Stimulated activated memory B cell treated with anti-CD40 and anti-IgM and Interleukin-4, amounts not matched to agents 10 μg/mL and 1 μg/mL and 100 μg/mL, for 72 hours (primary cell): ENCODE results near the gene KLC4.
"Not testable (repeated sequence)": the region's sequence is repeated elsewhere in the genome, so short reads cannot be mapped to it uniquely, and the experiment has no call there.

Experiments used
- ATAC-seq: fragments of 150-1000 bp; cut with Tn5 transposase; 2 replicates; pipeline ENCODE4 v1.10.0; 2021
- H3K27ac Mint-ChIP-seq: one replicate; pipeline ENCODE4 v1.8.0; 2022; ENCODE audit warnings: mild to moderate bottlenecking, mixed read lengths
- H3K27me3 Mint-ChIP-seq: one replicate; pipeline ENCODE4 v1.8.0; 2022; ENCODE audit warnings: mixed read lengths
- H3K36me3 Mint-ChIP-seq: one replicate; pipeline ENCODE4 v1.8.0; 2022; ENCODE audit warnings: mixed read lengths
- H3K4me1 Mint-ChIP-seq: one replicate; pipeline ENCODE4 v1.8.0; 2022; ENCODE audit warnings: mixed read lengths
- H3K4me3 Mint-ChIP-seq: one replicate; pipeline ENCODE4 v1.8.0; 2022; ENCODE audit warnings: mild to moderate bottlenecking, moderate library complexity, mixed read lengths
- H3K9me3 Mint-ChIP-seq: one replicate; pipeline ENCODE4 v1.8.0; 2022; ENCODE audit warnings: mixed read lengths

The KLC4 gene

DNA sequence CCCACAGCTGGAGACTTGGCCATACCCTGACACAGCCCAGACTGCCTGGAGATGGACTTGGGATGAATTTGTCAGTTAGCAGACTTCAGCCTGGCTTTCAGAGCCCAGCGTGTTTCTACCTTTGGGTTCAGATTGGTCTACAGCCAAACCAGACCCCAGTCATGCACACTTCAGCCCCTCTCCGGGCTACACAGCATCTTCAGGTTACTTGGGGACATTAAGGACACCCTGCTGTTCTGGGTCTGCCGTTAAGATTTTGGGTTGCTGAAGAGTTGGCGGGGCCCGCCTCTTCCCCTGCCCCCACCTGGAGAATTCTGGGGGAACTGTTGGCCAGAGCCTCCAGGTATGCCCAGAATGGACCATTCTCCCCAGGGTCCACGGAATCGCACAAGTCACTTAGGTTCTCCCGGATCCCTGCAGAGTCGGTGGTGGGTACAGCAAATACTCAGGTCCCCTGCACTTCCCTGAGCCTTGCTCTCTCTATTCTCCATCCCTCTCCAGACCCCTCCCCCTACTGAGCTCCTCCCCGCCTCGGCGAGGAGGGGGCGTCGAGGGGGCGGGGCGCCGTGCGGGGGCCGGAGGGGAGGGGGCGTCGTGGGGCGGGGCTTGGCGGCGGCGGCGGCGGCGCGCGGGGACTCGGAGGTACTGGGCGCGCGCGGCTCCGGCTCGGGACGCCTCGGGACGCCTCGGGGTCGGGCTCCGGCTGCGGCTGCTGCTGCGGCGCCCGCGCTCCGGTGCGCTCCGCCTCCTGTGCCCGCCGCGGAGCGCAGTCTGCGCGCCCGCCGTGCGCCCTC is 16.4 kb downstream of the KLC4 start, which contains the start of gene PTK7:
Gene PTK7, plus strand, starts transcription at position 645 of the 794 bp plus-strand sequence. CDS start 175 bp downstream, outside the sequence.
- Mint-ChIP-seq H3K4me1 (no peaks in the 10 kb centered on the region), H3K4me3 (peak within 1 kb of the TSS; percentile 51), H3K36me3 (peaks cover 32% of the 10 kb centered on the region), H3K9me3 (no peaks in the 10 kb centered on the region), H3K27ac (no peak within 1 kb of the TSS), H3K27me3 (peaks cover 33% of the 10 kb centered on the region)
- peak; percentile 51 for ATAC-seq

DNA sequence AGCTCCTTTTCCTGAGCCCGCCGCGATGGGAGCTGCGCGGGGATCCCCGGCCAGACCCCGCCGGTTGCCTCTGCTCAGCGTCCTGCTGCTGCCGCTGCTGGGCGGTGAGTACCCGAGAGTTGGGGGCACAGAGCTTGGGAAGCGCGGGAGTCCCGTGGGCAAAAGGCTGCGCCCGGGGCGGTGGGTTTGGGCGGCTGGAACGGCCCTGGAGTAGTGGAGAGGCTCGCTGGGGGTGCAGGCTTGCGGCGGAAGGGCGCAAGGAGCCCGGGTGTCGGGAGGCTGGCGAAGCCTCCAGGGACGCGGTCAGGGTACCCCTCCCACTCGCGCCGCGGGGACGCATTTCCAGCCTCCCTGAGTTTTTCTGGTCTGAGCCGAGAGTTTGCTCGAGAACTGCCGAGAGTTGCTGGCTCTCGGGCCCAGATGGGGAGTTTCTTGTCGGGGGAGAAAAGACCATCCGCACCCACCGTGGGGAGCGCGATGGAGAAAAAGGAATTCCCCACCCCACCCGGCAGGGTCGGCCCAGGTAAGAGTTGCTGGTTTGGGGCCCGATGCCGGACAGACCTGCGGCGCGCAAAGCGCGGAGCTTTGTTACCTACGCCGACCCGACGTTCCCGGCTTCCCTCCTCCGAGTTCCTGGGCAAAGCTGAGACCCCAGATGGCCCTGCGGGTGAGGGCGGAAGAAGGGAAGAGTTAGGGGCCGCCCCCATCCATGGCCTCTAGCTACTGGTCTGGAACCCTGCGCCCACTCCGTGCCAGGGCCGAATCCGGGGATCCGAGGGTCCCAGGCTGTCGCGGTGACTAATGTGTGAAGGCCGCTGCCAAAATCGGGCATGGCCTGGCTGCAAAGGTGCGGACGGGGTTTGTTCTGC is 17.3 kb downstream of the KLC4 start:
- peak overlapping the region; percentile 51 for H3K4me3 Mint-ChIP-seq
- peaks cover 39% of the 10 kb centered on the region for H3K27me3 Mint-ChIP-seq
- H3K4me1 Mint-ChIP-seq = no peaks in the 10 kb centered on the region
- ATAC-seq = no peak
- H3K9me3 Mint-ChIP-seq = no peaks in the 10 kb centered on the region
- no peak overlapping the region for H3K27ac Mint-ChIP-seq
- peaks cover 27% of the 10 kb centered on the region for H3K36me3 Mint-ChIP-seq

DNA sequence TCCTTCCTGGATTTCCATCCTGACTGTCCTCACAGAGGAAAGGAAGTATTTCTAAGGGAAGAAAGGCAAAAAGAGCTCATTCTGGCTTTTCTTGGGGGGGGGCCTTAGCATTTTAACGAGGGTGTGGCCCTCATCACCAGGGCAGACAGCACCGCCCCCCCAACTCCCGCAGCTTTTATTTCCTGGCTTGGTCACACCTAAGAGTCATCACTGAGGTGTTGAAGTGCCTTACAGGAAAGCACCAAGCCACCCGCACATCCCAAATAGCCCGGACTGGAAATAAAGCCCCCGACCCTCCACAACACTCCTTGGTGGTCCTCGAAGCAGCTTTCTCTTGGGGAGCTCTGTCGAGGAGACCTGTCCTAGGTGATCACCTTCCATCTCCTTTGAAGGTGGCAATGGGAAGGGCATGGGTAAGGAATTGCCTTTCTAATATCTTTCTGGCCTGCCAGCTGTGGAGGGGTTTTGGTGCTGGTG is 17.9 kb downstream of the KLC4 start:
- Mint-ChIP-seq H3K9me3 (no peaks in the 10 kb centered on the region), H3K27me3 (peaks cover 39% of the 10 kb centered on the region), H3K4me1 (no peaks in the 10 kb centered on the region), H3K36me3 (peaks cover 20% of the 10 kb centered on the region), H3K27ac (no peak overlapping the region), H3K4me3 (no peak overlapping the region)
- no peak for ATAC-seq

DNA sequence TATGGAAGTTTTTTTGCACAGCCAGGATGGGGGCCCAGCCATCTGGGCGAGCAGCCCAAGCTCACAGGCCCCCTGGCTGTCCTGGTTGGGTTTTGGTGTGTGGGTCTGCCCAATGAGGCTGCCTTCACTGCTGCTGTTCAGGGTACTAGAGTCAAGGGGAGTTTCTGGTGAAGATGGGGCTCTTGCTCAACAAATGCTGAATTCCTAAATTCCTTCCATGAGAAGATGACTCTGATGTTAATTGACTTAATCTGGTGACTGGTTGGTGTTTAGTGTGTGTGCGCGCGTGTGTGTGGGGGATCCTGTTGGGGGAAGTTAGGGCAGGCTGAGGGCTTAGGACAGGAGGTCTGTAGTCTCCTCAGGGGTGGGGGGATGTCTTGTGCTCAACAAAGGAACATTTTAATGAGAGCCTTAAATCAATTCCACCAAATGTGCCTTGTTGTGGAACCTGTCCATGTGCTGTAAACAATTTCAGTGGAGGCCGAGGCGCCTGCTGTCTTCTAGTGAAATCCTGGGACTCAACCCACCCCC is 18.6 kb downstream of the KLC4 start:
- Mint-ChIP-seq H3K4me3 (no peak overlapping the region), H3K9me3 (no peaks in the 10 kb centered on the region), H3K27ac (no peak overlapping the region), H3K36me3 (peaks cover 14% of the 10 kb centered on the region), H3K4me1 (no peaks in the 10 kb centered on the region), H3K27me3 (peaks cover 39% of the 10 kb centered on the region)
- no peak for ATAC-seq

DNA sequence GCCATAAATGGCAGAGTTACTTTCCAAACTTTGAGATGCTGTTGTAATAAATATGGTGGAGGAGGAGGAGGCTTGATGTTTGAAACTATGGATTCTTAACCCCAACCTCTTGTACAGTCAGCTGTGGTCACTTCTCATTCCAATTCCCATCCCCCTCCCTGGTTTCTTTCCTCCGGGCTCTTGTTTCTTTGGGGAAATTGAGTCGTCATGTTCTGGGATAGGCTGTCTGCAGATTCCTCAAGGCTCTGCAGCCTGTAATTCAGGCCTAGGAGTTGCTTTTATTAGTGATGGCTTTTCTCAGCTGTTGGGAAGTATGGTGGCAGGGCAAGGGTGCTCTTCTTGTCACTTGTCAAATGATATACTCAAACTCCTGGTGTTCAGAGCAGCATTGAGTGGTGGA is 19.3 kb downstream of the KLC4 start:
- no peaks in the 10 kb centered on the region for H3K9me3 Mint-ChIP-seq
- peaks cover 45% of the 10 kb centered on the region for H3K27me3 Mint-ChIP-seq
- H3K27ac Mint-ChIP-seq = no peak overlapping the region
- H3K4me3 Mint-ChIP-seq = no peak overlapping the region
- peaks cover 7% of the 10 kb centered on the region for H3K36me3 Mint-ChIP-seq
- H3K4me1 Mint-ChIP-seq = no peaks in the 10 kb centered on the region
- no peak for ATAC-seq

DNA sequence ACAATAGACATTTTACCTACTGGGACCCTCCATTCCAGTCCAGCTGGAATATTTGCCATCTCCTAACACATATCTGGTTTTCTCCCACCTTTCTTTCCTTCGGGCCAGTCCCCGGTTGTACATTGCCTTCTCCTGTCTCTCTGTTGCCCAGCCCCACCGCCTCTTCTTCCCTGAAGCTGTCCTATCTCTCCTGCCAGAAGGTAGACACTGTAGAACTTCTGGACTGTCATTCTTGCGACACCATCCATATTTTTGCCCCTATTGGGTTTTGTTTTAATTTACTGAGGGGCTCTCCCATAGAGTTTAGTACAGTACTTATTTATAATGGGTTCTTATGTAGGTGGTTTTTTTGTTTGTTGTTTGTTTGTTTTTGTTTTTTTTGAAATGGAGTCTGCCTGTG is 21.6 kb downstream of the KLC4 start:
- peaks cover 59% of the 10 kb centered on the region for H3K27me3 Mint-ChIP-seq
- no peaks in the 10 kb centered on the region for H3K9me3 Mint-ChIP-seq
- no peaks in the 10 kb centered on the region for H3K36me3 Mint-ChIP-seq
- no peak for ATAC-seq
- H3K4me1 Mint-ChIP-seq = peaks cover 4% of the 10 kb centered on the region
- no peak overlapping the region for H3K4me3 Mint-ChIP-seq
- H3K27ac Mint-ChIP-seq = no peak overlapping the region

DNA sequence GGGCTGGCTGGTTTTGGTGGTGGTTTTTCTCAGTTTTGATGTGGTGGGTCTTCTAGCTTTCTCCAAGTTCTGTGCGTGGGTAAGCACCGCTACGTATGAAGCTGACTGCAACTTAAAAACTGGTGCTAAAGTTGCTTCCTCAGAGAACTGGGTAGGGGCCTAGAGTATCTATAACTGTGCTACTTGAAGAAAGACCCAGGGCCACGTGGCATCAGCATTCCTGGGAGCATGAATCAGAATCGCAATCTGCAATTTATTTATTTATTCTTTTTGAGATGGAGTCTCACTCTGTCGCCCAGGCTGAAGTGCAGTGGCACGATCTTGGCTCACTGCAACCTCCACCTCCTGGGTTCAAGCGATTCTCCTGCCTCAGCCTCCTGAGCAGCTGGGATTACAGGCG is 22.5 kb downstream of the KLC4 start:
- peaks cover 53% of the 10 kb centered on the region for H3K27me3 Mint-ChIP-seq
- H3K27ac Mint-ChIP-seq, H3K9me3 Mint-ChIP-seq, ATAC-seq, H3K36me3 Mint-ChIP-seq, H3K4me3 Mint-ChIP-seq, H3K4me1 Mint-ChIP-seq: not testable (repeated sequence)

DNA sequence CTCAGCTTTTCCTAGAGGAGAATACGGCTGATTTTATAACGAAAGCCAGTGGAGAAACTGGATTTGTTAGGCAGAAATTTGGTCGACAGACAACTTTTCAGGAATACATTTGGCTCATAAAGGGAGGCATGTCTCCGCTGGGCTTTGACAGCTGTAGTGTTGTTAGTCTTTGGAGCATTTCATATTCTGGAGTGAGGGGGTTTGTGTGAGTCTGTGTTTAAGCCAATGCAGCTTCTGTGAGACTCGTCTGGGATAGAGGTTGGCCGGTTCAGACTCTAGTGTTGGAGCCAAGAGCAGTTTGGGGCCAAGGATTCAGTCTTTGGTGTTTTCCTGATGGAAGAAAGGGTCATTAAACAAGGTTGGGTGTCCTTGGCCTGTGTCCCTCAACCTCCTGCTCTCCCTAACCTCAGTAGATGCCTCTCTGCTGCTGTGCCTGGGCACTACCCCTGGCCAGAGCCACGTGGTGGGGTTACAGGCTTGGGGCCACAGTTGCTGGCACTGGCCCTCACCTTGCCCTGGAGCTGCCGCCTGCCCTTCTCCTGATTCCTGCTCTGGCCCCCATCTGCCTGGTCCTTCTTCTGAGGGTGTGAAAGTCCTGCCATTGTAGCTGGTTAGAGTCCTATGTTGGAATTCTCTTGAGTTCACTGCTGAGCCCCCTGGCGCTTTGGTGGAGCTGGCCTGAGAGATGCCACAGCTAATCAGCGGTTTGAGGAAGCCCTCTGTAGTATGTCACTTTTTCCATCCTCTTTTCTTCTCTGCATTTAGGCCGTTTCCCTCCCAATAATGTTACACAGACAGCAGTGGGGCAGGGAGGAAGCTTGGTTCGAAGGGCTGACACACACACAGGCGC is 23.6 kb downstream of the KLC4 start:
- peaks cover 9% of the 10 kb centered on the region for H3K4me1 Mint-ChIP-seq
- H3K27ac Mint-ChIP-seq = no peak overlapping the region
- ATAC-seq = no peak
- peaks cover 50% of the 10 kb centered on the region for H3K27me3 Mint-ChIP-seq
- H3K9me3 Mint-ChIP-seq = no peaks in the 10 kb centered on the region
- no peak overlapping the region for H3K4me3 Mint-ChIP-seq
- no peaks in the 10 kb centered on the region for H3K36me3 Mint-ChIP-seq

DNA sequence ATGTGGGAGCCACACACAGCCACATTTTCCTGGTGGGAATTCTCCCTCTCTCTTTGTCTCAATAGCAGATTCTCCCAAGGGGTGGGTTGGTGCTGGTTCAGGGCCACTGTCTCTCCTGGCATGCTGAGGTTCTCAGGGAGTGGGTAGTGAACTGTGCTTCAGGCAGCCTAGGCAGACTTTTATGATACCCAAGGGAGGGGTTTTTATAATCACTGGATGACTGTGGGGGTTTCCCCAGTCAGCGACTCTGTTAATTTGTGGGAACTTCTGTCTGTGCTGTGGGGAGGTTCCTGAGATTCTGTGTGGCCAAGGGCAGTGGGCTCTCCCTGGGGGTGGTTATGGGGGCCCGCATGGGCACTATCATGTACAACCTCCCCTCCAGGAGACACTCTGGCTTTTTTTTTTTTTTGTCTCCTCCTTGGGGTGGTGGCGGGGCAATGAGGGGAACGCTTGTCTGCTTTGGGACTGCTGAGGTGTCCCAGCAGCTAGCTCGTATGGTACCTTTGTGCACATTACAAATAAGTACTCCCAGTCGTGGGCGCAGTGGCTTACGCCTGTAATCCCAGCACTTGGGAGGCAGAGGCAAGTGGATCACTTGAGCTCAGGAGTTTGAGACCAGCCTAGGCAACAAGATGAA is 26.7 kb downstream of the KLC4 start:
- Mint-ChIP-seq H3K4me3 (no peak overlapping the region), H3K4me1 (peaks cover 9% of the 10 kb centered on the region), H3K36me3 (no peaks in the 10 kb centered on the region), H3K9me3 (no peaks in the 10 kb centered on the region), H3K27me3 (peaks cover 32% of the 10 kb centered on the region), H3K27ac (no peak overlapping the region)
- peak; percentile 88 for ATAC-seq

DNA sequence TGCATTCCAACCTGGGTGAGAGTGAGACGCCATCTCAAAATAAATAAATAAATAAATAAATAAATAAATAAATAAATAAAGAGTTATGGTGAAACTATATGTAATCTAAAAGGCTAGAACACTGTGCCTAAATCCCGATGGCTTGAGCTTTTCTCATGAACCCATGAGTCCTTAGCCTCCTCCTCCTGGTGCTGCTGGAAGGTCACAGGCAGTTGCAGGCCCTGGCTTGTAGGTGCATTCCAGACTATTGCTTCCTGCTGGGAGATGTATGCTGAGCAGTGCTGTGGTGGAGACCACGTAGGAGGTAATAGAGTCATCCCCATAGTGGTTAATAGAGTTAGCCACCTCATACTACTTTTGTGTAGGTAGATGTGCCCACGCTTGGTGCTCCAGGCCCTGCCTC is 29.2 kb downstream of the KLC4 start:
- no peaks in the 10 kb centered on the region for H3K9me3 Mint-ChIP-seq
- H3K36me3 Mint-ChIP-seq = no peaks in the 10 kb centered on the region
- H3K4me3 Mint-ChIP-seq = no peak overlapping the region
- H3K27me3 Mint-ChIP-seq = peaks cover 23% of the 10 kb centered on the region
- ATAC-seq = peak; percentile 25
- H3K27ac Mint-ChIP-seq = no peak overlapping the region
- peaks cover 9% of the 10 kb centered on the region for H3K4me1 Mint-ChIP-seq

DNA sequence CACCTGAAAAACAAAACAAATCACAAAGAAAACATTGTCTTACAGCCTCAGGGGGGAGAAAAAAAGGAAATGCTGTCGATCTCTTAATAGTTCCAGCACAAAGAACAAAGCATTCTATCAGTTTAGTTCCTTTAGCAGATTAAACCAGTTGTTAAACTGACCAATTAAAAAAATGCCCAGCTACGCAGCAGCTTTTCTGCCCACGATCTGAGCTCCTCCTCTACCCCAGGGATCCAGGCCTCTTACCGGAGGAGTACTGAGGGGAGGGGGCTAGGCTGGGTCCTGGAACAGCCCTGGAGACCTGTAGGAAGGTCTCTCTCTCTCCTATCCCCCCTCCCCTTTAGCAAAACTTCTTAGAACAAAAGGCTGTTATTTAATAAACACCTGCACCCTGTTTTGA is 30.0 kb downstream of the KLC4 start:
- peaks cover 9% of the 10 kb centered on the region for H3K4me1 Mint-ChIP-seq
- no peak overlapping the region for H3K4me3 Mint-ChIP-seq
- H3K9me3 Mint-ChIP-seq = no peaks in the 10 kb centered on the region
- H3K36me3 Mint-ChIP-seq = no peaks in the 10 kb centered on the region
- ATAC-seq = no peak
- H3K27ac Mint-ChIP-seq = no peak overlapping the region
- H3K27me3 Mint-ChIP-seq = peaks cover 15% of the 10 kb centered on the region

DNA sequence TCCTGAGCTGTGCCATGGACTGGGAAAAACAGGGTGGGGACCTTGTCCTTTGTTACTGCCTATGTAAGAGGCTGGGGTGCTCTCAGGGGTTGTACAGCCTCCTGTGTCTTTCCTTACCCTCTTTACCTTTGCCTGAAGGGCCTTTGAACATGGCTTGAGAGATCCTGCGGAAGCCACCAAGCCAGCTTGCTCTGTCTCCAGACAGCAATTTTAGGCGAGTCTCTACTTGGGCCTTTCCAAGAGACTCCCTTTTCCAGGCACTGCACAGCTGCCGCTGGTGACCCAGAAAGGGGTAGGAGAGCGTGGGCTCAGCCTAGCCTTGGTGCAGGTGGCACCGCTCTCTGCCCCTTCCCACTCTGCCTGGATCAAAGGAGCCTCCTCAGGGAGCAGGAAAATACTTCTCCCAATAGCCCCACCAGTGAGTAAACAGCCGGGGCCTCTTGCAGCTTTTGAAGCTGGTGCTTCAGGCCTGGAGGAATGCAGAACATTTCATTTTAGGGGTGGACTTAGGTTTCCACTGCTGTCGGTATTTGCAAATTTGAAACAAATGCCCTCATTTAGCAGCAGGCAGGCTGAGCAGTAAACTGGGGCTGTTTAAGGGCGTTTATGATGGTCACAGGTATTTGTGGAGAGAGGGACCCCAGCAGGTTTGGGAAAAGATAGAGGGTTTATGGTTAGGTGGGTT is 30.6 kb downstream of the KLC4 start:
- ATAC-seq = no peak
- Mint-ChIP-seq H3K36me3 (no peaks in the 10 kb centered on the region), H3K4me3 (no peak overlapping the region), H3K4me1 (peaks cover 9% of the 10 kb centered on the region), H3K27ac (peak overlapping the region; percentile 11), H3K27me3 (peaks cover 9% of the 10 kb centered on the region), H3K9me3 (no peaks in the 10 kb centered on the region)

DNA sequence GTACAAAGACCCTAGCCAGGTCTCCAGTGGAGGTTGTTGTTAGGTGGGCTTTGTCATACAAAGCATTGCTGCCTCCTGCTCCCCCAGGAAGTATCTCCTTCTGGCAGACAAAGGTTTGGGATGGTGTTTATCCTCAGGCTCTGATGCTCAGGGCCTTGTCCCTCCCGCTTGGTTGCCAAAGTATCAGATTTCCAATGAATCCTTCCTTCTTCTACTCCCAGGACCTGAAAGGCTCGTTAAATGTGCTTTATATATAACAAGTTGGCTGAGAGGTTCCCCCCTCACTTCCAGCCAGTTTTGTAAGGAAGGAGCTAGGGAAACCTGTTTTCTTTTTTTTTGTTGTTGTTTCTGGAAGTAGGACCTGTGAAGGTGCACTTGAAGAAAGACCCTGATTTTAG is 31.1 kb downstream of the KLC4 start:
- Mint-ChIP-seq H3K4me3 (no peak overlapping the region), H3K27ac (peak overlapping the region; percentile 11), H3K9me3 (no peaks in the 10 kb centered on the region), H3K4me1 (peaks cover 9% of the 10 kb centered on the region), H3K36me3 (no peaks in the 10 kb centered on the region), H3K27me3 (peaks cover 9% of the 10 kb centered on the region)
- ATAC-seq = no peak

DNA sequence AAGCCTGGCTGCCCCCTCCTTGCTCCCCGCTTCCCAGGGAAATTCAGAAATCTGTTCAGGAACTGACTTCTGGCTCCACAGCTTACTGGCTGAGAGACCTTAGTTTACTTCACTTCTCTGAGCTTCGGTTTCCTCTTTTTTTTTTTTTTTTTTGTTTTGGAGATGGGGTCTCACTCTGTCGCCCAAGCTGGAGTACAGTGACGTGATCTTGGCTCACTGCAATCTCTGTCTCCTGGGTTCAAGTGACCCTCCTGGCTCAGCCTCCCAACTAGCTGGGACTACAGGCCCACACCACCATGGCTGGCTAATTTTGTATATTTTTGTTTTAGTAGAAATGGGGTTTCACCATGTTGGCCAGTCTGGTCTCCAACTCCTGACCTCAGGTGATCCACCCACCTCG is 31.6 kb downstream of the KLC4 start:
- Mint-ChIP-seq H3K27ac (no peak overlapping the region), H3K9me3 (no peaks in the 10 kb centered on the region)
- ATAC-seq = no peak

More for the DNA sequence above, 31.6 kb downstream of the KLC4 start:
- H3K4me3 Mint-ChIP-seq = no peak overlapping the region
- peaks cover 9% of the 10 kb centered on the region for H3K27me3 Mint-ChIP-seq
- no peaks in the 10 kb centered on the region for H3K36me3 Mint-ChIP-seq
- H3K4me1 Mint-ChIP-seq = peaks cover 10% of the 10 kb centered on the region
